Testis (tissue), 3 donors: ENCODE data around the gene ABCC3. TPM values are rescaled to one million over a fixed set of nuclear protein-coding genes. Genes with fewer than 3 reads are reported as not detected.

Source experiments
- DNase-seq: peaks from one replicate; pipeline ENCODE4 v3.0.0-alpha.2; 2019
- H3K27ac ChIP-seq, 2 donors: fragments of 200-600 bp; sonication (generic); one replicate each; pipeline ENCODE4 v1.5.1; 2019
- H3K27me3 ChIP-seq: fragments of 200-600 bp; sonication (generic); one replicate; pipeline ENCODE4 v1.5.1; 2019
- H3K36me3 ChIP-seq: fragments of 200-600 bp; sonication (generic); one replicate; pipeline ENCODE4 v1.5.1; 2017; ENCODE audit warnings: low read depth; ENCODE audit errors: missing control alignments
- H3K4me1 ChIP-seq: fragments of 200-600 bp; sonication (generic); one replicate; pipeline ENCODE4 v1.5.1; 2019
- H3K4me3 ChIP-seq, 2 donors: fragments of 200-600 bp; sonication (generic); one replicate each; pipeline ENCODE4 v1.5.1; 2017 to 2019
- H3K9me3 ChIP-seq: fragments of 200-600 bp; sonication (generic); one replicate; pipeline ENCODE4 v1.5.1; 2017
- CTCF ChIP-seq, 3 experiments: fragments of 450-650 bp in 2 of 3; fragments of 200-600 bp in 1 of 3; sonication (generic) in 1 of 3; IDR thresholded peaks; one replicate each; pipeline ENCODE4 v1.5.1; 2016 to 2019; ENCODE audit warnings: antibody characterized with exemption in 3 of 3, mild to moderate bottlenecking in 2 of 3, moderate library complexity in 1 of 3
- POLR2A ChIP-seq: fragments of 450-650 bp; IDR thresholded peaks from one replicate; pipeline ENCODE4 v1.6.1; 2017; ENCODE audit warnings: antibody characterized with exemption, mild to moderate bottlenecking, moderate library complexity
- WGBS, 2 donors: methylation state at CpG; one replicate each; pipeline ENCODE4 v1.1.5; 2018; 5-methylcytosine and 5-hydroxymethylcytosine counted together
- intact Hi-C: fragments of 100-400 bp; cut with DNase I; formaldehyde crosslinking; loops from one replicate; pipeline ENCODE4 v1.15.1; 2023; ENCODE audit warnings: low total_unique reads
- polyA plus RNA-seq: library from polyadenylated mRNA; stranded (reverse); fragments of 350-450 nt; fragmentation: Illumina TruSeq; extraction: RNeasy Lipid Tissue Mini Kit (QIAGEN cat#74804); gene quantifications from one replicate; pipeline ENCODE4 v1.2.3, GENCODE V29; 2014; ENCODE audit warnings: low read depth, low replicate concordance; ENCODE audit not compliant: insufficient read depth
- total RNA-seq, 2 donors: library from RNA; depleted of rRNA; stranded (reverse); fragments of >200 nt; gene quantifications; one replicate each; pipeline ENCODE4 v1.2.3, GENCODE V29; 2016

The ABCC3 gene
- total and polyA plus RNA-seq, 3 donors from 2014 or later = 10.0 to 15.4 (median 12.1) TPM

- no peaks in the 10 kb centered on the region for H3K36me3 ChIP-seq
- peak; percentile 34 for DNase-seq
- H3K27me3 ChIP-seq = no peaks in the 10 kb centered on the region
- H3K4me1 ChIP-seq = peaks cover 14% of the 10 kb centered on the region
- TF ChIP-seq CTCF (IDR thresholded peaks at IDR 0.05) = no peak
- TF ChIP-seq POLR2A = no peak
- intact Hi-C loops = no loop called here
- WGBS, 2 donors = 67 to 74% methylated on average over 9 of the region's 9 CpGs
- no peak overlapping the region for H3K27ac ChIP-seq
- no peak overlapping the region for H3K4me3 ChIP-seq
- H3K9me3 ChIP-seq = no peaks in the 10 kb centered on the region
Measured at GRCh38 chr17:50661795-50662391, 27.2 kb downstream of the ABCC3 start.

GRCh38 chr17:50662632-50663225 lies 28.0 kb downstream of the ABCC3 start:
- no peak for TF ChIP-seq CTCF (IDR thresholded peaks at IDR 0.05)
- TF ChIP-seq POLR2A = no peak
- peaks cover 14% of the 10 kb centered on the region for H3K4me1 ChIP-seq
- no peak overlapping the region for H3K27ac ChIP-seq

GRCh38 chr17:50663812-50664374 lies 29.2 kb downstream of the ABCC3 start:
- peaks cover 14% of the 10 kb centered on the region for H3K4me1 ChIP-seq
- no peaks in the 10 kb centered on the region for H3K36me3 ChIP-seq
- intact Hi-C loops = no loop called here
- no peak overlapping the region for H3K4me3 ChIP-seq
- no peaks in the 10 kb centered on the region for H3K9me3 ChIP-seq
- no peaks in the 10 kb centered on the region for H3K27me3 ChIP-seq
- WGBS, 2 donors = 89 to 91% methylated on average over 6 to 10 of the region's 10 CpGs
- H3K27ac ChIP-seq = no peak overlapping the region
- TF ChIP-seq POLR2A (no peak), CTCF (IDR thresholded peaks at IDR 0.05) (no peak)
- DNase-seq = no peak

More at GRCh38 chr17:50662632-50663225, 28.0 kb downstream of the ABCC3 start:
- WGBS, 2 donors = 90 to 95% methylated on average over 9 of the region's 9 CpGs
- Histone ChIP-seq H3K4me3 (no peak overlapping the region), H3K36me3 (no peaks in the 10 kb centered on the region), H3K27me3 (no peaks in the 10 kb centered on the region), H3K9me3 (no peaks in the 10 kb centered on the region)
- DNase-seq = no peak
- intact Hi-C loops = no loop called here

- TF ChIP-seq CTCF (IDR thresholded peaks at IDR 0.05) = no peak
- no peak for TF ChIP-seq POLR2A
- 86 to 94% methylated on average over 6 to 12 of the region's 12 CpGs for WGBS, 2 donors
- H3K4me3 ChIP-seq = no peak overlapping the region
- no peaks in the 10 kb centered on the region for H3K36me3 ChIP-seq
- intact Hi-C loops = no loop called here
- H3K4me1 ChIP-seq = peaks cover 14% of the 10 kb centered on the region
- no peak for DNase-seq
- H3K9me3 ChIP-seq = no peaks in the 10 kb centered on the region
- H3K27ac ChIP-seq = no peak overlapping the region
- H3K27me3 ChIP-seq = no peaks in the 10 kb centered on the region
Measured at GRCh38 chr17:50664788-50665458, 30.2 kb downstream of the ABCC3 start.
